GM18511 (cell line): Measurements from ENCODE around the gene HDAC4.

Experiments used
- ATAC-seq: cut with Tn5 transposase; IDR thresholded peaks from one replicate; pipeline ENCODE4 v1.9.1; 2021; ENCODE audit warnings: mild to moderate bottlenecking, moderate library complexity; ENCODE audit not compliant: unreplicated experiment

HDAC4 gene

DNA sequence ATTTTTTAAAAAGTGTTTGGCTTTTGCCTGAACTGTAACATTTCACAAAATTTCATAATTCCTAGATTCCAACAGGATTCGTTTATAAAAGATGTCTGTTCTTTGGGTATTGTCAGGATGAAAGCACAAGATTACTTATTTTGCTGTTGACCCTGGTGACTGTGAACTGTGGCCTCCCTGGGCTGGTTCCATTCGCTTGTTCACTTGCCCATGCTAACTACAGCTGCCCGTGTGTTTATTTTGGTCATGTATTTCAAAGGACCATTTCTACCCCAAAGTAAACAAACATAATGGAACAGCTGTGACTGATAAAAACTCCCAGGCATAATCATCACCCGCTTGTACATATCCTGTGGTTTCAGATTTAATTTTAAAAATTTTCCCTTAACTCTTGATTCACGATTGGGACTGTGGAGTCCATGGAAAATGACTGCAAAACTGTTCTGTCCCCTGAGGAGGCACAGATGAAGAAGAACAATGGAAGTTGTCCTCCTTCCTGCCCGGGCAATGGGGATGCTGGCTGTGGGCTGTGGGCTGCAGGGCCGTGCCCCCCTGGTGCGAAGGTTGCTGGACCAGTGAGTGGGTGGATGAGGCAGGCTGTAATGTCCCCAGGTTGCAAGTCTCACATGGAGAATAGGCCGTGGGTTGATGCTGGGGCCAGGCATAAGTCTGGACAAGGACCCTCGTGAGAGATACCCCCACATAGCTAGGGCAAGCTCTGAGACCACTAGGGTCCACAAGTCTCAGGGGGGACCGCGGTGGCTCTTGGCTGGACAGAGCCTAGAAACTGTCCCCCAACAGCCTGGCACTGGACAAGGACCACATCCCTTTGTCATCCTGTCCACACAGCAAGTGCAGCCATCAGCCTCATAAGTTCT lies 28.9 kb upstream of the HDAC4 start:
- ATAC-seq, result no peak

DNA sequence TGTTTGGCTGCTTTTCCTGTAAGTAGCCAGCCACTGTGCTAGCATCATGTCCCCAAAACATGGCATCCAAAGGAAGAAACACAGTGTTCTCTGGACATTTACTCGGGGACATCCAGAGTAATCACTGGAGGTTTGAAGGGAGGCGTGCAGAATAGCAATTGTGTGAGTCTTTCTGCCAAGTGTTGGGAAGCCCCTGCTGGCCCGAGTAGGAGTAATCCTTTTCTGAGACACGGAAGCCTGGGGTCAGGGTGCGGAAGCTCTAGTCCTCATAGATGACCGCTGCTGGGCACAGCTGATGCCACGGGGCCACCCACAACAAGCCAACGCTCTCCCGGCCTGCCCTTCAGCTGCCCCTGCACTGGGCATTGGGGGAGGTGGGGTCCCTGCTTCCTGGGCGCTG lies 24.8 kb upstream of the HDAC4 start:
- ATAC-seq, result no peak

DNA sequence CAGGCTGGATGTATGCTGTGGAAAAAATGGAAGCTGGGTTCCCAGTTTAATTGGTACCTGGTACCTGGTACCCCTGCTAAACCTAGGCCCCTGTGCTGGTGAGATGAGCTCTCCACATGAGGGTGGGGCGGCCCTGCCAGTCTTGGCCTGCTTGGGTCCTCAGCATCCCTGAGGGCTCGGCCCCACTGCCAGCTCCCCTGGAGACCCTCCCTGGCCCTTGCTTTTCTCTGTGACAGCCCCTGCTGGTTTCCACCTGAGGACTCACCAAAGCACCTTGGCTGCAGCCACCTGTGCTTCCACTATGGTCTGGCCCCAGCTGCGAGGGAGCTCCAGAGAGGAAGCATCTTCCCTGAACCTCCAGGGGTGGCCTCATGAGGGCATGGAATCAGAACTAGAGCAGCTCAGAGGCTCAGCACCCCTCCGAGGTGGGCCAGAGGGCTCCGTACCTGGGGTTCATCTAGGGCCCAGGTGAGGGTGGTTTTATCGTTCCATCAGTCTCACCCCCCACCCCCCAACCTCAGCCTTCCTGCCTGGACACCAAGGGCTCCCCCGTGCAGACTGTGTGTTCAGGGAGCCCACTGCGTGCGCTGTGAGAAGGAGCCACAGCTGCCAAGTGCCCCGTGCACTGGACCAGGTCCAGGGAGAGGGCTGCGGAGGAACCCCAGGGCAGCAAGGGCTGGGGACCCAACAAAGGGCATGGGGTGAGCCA lies 23.7 kb upstream of the HDAC4 start:
- no peak for ATAC-seq

DNA sequence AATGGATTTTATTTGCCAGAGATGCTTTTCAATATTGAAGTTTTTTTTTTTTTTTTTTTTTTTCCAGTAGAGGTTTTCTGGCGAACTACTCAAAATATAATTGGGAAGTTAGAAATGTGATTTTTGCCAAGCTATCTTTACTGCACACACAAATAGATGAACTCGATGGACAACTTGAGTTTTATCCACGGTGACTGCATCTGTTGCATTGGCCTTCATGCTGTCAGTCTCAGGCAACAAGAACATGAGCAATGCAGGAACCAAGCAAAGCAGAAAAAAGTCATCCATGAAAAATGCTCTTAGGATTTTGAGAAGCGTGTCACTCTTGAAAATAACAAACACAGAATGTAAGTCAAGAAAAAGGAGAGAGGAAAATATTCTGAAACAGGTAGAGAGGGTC lies 22.7 kb upstream of the HDAC4 start:
- ATAC-seq, result no peak

DNA sequence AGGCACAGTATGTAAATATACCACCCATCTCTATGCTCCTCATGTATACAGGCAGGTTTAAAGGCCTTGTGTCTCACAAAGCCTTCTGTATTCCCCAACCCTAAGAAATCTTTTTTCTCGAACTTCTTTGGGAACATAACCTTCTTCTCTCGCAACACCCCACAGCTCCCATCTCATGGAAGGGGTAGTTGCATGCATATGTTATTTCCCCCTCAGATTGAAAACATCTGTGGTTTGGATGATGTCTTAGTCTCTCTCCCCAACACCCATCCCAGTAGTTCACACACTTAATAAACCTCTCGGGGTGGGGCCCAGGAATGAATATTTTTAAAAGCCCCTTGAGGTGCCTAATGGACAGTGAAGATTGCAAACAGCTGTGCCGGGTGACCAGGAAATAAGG lies 21.0 kb upstream of the HDAC4 start:
- no peak for ATAC-seq

DNA sequence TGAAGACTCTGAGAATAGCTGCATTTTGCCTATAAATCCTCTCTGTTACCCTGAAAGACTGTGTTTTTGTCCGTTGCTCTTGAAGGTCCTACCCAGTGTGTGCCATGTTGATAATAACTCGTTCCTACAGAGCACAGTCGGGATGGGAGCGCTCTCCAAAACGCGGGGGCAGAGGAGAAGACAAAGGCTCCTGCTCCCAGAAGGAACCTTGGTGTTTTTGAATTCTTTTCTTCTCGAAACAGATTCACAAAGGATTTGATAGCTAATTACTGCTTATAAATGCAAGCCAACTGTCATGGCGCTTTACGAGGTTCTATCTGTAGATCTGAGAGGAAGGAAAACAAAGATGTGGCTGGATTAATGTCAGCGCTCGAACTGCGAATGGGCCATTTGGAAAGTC lies 19.3 kb upstream of the HDAC4 start:
- ATAC-seq, result no peak

DNA sequence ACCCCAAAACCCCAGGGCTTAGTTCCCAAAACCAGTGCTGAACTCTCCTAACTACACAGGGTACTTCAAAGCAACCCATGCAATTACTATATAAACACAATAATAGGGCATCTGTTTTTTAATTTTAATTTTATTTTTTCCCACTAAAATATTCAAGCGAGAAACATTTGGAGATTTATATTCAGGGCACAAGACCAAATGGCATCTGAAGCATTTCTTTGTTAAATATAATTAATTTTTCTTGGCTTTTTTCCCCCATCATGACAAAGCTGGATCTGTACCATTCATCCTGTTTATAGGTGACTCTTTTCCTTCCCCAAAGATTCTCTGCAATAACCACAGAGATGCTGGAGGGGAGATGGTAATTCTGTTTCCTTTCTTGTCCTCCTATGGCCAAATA lies 18.1 kb upstream of the HDAC4 start:
- no peak for ATAC-seq

DNA sequence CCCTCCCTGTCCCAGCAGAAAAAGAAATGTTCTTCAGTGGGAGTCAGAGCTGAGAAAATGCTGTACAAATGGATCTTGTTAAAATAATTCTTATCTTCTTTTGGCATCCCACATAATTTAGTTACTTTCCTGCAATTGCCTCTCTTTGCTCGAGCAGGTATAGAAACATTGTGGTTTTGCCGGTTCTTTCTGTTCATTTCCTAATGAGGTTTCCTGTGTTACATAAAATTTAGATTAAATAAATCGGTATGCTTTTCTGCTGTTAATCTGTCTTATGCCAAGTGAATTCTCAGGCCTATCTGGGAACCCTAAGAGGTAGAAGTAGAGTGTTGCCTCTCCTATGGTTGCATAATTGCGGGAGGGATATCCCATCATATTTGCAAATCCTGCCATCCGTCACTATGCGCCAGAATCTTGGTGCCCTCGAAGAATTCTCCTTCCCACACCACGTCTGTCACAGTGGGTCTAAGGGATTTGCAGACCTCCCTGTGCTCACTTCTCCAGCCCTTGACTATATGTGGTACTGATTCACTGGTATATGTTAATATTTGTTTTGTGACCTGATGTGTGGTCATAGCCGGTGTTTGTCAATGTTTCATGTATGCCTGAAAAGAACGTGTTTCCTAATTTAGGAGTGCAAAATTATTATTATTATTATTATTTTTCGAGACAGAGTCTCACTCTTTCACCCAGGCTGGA lies 12.2 kb upstream of the HDAC4 start:
- ATAC-seq, result no peak

DNA sequence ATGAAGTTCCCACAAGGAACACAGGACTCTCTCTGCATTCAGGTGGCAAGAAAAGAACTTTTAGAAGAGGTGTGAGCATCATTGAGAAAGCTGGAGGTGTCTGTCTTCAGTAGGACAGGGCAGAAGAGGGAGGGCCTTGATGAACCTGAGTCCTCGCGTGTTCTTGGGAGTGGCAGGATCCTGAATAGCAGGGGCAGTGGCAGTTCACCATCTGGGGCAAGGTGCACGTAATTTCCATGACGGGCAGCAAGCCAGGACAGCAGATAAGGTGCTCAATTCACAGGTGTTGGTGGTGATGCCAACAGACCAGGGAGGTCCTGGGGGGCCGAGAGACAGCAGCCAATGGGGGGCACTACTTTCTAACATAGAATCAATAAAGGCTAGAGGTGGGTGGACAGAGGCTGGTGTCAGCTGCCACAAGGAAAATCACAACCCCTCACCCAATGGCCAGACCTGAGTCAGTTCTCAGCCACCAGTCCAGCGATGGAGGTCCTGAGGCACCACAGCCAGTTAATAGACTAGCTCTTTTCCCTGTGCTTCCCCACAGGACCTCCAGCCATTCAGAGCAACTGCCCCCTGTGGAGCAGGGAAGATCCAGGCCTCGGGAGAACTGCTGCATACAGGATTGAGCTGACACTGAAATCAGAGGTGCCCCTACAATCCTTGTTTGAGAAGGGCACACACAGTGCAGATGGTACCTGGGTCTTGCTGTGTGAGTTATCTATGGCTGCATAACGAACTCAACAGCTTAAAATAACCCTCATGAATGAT lies 10.9 kb upstream of the HDAC4 start:
- no peak for ATAC-seq

DNA sequence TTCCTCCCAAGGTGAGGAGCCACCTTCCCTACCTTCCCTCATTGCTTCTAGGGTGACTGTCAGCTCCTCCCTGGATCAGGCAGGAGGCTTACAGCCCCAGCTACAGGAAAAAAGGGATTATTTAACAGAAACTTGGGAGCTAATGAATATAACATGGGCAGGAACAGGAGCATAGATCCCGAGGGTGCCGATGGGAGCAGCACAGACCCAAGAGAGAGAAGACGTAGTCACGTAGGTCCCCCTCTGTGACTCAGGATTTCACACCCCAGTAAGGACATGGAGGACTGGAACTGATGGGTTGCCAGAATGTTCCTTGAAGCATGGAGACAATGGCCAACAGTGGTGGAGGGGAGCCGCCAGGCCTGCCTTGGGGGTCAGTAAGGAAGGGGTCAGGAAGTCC lies 10.3 kb upstream of the HDAC4 start:
- no peak for ATAC-seq

DNA sequence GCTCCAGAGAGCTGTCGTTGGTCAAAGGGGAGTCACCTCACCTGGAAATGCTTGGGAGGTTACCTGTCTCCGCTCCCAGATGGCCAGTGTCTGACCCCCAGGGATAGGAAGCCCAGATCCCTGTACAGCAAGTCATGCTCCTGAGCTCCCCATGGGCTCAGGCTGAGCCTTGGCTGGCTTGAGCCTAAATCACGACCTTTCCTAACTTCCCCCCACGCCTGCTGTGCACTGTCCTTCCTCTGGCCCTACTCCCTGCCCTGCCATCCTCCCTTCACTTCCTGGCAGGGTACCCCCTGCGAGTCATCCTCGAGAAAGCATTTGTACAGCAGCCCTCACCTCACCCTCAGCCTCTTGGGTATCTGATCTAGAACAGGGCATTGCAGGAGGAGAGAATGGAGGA lies 9.2 kb upstream of the HDAC4 start:
- no peak for ATAC-seq

DNA sequence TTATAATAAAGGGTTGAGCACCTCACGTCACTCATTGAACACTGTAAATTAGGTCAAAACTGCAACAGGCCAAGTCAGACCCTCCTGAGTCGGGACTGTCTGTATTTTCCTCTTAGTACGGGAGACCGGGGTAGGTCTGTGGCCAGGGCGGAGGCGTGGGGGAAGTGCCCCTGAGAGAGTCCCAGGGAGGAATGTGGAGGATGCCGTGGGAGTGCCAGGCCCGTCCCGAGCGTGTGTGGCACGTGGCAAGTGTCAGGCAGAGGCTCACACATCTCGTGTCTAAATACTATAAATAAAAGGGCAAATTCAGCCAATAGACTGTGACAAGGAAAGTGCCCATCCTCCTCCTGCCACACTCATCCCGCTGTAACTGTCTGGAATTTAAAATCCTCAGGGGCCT lies 6.3 kb upstream of the HDAC4 start:
- ATAC-seq, result no peak

DNA sequence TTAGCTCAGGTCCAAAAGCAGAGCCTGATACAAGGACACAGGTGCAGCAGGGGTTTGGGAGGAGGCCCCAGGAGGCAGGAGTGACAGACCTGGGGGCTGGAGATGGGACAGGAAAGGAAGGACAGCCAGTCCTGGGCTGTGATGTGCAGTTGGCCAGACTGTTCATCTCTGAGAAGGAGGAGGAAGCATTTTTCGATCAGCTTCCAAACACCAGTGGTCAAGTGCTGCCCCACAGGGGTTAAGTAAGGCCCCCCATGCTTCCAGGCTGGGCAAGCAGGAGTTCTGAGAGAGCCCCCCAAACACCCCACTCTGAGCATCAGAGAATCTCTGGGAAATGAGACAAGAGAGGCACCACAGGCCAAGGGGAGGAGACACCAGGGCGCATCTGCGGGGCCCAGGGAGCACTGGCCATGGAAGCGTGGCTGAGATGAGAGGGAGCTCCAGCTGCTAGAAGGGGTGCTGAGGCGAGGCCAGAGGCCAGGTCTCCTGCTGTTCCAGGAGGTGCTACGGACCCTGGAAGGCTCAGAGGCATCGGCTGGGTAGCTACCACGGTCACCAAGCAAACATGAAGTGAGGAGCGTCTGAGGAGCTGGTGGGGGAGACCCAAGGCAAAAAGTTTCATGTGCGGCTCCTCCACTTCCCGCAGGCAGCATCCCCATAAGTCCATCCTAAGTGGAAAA lies 5.6 kb upstream of the HDAC4 start:
- ATAC-seq, result no peak

DNA sequence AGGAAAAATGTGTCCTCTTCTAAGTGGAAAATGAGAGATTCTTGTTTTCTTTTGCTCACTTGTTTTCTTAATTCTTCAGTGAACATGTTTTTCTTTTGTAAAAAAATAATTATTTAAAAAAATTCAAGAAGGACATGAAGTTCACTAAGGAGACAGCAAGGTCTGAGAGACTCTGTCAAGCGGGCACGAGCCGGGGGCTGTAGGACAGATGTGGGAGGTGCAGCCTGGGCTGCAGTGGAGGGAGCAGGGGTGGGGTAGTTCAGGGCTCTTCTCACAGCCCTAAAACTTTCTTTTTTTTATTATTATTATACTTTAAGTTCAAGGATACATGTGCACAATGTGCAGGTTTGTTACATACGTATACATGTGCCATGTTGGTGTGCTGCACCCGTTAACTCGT lies 4.3 kb upstream of the HDAC4 start:
- ATAC-seq, result no peak

DNA sequence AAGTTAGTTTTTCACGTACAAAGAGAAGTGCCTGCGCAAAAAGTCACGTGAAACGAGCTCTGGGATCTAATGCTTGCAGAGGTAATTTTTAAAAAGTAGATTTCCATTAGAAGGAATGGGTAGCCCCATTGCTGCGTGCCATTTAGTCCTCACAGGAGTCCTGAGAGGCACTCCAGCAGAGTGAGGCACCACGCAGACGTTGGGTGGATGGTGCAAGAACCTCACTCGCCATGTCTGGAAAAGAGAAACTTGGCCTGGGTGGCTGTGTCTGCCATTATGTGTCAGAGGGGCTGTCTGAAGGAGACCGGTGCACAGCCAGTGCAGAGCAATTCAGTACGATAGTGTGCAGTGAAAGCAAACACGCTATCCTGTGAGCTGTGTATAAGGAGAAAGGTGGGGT lies 1.8 kb upstream of the HDAC4 start:
- no peak for ATAC-seq

DNA sequence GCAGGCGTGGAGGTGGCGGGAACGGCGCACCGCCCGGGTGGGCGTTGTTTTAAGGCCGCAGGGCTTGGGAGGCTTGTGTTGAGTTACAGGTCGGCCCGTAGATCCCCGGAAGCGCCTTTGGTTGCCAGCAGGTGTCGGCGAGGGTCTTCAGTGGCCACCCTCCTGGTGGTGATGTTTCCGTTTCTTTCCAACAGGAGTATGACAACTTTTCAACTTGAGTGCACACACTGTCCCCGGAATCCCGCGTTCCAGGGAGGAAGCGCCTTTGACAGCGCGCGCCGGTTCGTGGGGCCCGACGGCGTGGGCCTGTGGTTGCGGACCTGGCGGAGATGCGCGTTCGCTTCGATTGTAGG lies 1.0 kb upstream of the HDAC4 start:
- peak; percentile 18 for ATAC-seq

DNA sequence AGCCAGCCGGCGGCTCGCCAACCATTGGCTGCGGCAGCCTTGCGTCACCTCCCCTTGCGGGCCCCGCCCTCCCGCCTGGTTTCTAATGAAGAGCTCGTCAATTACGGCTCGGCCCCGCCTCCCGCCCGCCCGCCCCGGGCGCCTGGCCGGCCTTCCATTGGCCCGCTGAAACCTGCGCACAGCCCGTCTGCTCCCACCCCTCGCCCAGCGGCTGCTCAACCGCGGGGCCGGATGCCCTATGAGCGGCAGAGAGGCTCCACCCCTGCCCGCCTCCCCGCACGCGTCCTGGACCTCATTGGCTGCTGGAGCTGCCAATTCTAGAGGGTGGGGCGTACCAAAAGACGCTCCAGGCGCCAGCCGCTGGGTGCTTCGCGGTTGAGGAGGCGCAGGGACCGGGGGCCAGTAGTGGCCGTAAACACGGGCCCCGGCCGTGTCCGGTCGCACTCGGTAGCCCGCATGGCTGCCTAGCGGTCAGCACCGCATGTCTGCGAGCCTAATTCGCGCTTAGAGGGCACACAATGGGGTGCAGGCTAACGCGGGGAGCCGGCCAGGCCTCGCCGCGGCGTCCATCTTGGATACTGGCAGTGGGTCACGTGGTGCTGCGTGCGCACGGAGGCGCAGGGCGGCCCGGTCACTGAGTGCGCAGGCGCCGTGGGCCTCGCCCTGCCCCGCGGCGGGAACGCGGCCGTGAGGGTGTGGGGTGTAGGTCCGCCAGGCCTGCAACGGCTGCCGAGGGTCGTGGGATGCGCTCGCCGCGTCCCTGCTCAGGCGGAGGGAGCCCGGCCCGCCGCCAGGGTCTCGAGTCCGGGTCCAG lies 454 bp upstream of the HDAC4 start:
- peak; percentile 91 for ATAC-seq

DNA sequence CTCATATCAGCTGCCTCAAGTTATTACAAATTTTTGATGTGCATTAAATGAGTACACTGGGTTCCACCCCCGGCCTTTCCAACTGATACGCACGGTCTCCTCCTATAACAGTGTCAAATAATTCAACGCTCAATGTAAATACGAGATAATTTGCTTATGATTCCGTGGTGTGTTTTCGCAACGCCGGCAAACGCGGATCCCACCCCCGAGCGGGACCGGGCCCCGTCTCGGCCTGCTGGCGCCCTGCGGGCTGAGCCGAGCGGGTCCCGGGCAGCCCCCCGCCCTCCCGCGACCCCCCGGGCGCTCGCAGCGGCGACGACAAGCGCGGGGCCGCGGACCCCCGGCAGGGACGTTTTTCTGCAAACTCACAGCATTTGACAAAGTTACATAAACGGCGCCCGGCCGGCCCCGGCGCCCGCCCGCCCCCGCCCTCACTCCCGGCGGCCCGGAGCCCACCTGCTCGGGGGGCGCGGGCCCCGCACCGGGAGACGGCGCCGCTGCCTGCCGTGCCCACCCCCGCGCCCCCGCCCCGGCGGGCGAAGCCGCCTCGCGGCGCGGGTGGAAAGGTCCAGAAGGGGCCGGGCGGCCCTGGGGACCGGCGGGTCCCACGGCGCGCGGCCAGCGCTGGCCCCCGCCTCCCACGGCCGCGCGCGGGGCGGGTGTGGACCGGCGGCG lies 762 bp downstream of the HDAC4 start:
- no peak for ATAC-seq

DNA sequence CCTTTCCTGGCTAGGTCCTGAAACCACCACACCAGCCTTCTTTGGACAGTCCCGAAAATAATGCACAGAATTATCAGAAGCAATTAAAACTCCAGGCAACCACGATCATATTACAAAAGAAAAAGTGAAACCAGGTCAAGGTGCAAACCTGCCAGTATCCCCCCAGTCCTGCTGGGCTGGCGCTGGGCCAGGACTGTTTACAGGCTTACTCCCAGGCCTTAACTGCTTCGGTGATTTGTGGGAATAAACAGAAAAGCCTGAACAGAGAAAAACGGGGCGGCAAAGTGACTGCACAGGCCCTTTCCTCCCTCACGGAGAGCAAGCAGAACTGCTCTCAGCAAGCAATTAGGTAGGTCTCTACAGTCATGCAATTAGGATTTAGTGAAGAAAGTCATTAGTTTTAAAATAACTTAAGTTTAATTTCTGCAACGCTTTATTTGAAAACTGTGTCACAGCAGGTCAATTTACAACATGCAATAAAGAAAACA lies 1.3 kb downstream of the HDAC4 start:
- no peak for ATAC-seq
